BLaER1 (cell line): ENCODE data around the gene ANKRD33.

ENCODE experiments used
- H3K27ac ChIP-seq: shearing (Covaris generic); formaldehyde crosslinking; 2 replicates; pipeline ENCODE4 v1.8.1; 2022
- H3K27me3 ChIP-seq: shearing (Covaris generic); formaldehyde crosslinking; 2 replicates; pipeline ENCODE4 v1.8.1; 2022
- H3K36me3 ChIP-seq: shearing (Covaris generic); formaldehyde crosslinking; 2 replicates; pipeline ENCODE4 v1.8.1; 2022
- H3K4me1 ChIP-seq: shearing (Covaris generic); formaldehyde crosslinking; 2 replicates; pipeline ENCODE4 v1.8.1; 2022
- H3K4me2 ChIP-seq: shearing (Covaris generic); formaldehyde crosslinking; 2 replicates; pipeline ENCODE4 v1.8.1; 2022
- H3K4me3 ChIP-seq: shearing (Covaris generic); formaldehyde crosslinking; 2 replicates; pipeline ENCODE4 v1.8.1; 2022
- H3K9ac ChIP-seq: shearing (Covaris generic); formaldehyde crosslinking; 2 replicates; pipeline ENCODE4 v1.8.1; 2022
- H3K9me3 ChIP-seq: shearing (Covaris generic); formaldehyde crosslinking; 2 replicates; pipeline ENCODE4 v1.8.1; 2022
- H4K20me1 ChIP-seq: shearing (Covaris generic); formaldehyde crosslinking; 2 replicates; pipeline ENCODE4 v1.8.1; 2022
- Cebpa-rat ChIP-seq: shearing (Covaris generic); IDR thresholded peaks from 2 replicates; pipeline ENCODE4 v1.8.1; 2022

ANKRD33 gene

DNA sequence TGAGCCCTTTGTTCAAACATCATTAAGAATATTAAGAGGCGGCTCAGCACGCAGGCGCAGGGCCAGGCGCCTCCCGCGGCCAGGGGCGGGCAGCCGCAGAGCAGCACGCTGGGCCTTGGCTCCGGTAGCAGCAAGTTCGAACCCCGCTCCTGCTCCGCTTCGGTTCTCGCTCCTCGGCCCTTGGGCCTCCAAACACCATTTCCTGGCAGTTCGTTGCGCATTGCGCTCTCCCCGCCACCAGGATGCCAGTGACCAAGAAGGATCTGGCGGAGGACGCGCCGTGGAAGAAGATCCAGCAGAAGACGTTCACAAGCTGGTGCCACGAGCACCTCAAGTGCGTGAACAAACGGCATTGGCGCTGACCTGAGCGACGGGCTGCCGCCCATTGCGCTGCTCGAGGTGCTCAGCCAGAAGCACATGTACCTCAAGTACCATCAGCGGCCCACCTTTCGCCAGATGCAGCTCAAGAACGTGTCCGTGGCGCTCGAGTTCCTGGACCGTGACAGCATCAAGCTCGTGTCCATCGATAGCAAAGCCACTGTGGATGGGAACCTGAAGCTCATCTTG lies 12.5 kb downstream of the ANKRD33 start:
- Histone ChIP-seq H3K27ac (no peak overlapping the region), H4K20me1 (no peaks in the 10 kb centered on the region), H3K27me3 (no peaks in the 10 kb centered on the region; the same call in 1 of the 2 replicates), H3K9ac (no peak overlapping the region), H3K9me3 (no peaks in the 10 kb centered on the region), H3K4me1 (peaks cover 15% of the 10 kb centered on the region), H3K36me3 (no peaks in the 10 kb centered on the region), H3K4me3 (no peak overlapping the region), H3K4me2 (no peak overlapping the region)
- TF ChIP-seq Cebpa-rat: no peak

DNA sequence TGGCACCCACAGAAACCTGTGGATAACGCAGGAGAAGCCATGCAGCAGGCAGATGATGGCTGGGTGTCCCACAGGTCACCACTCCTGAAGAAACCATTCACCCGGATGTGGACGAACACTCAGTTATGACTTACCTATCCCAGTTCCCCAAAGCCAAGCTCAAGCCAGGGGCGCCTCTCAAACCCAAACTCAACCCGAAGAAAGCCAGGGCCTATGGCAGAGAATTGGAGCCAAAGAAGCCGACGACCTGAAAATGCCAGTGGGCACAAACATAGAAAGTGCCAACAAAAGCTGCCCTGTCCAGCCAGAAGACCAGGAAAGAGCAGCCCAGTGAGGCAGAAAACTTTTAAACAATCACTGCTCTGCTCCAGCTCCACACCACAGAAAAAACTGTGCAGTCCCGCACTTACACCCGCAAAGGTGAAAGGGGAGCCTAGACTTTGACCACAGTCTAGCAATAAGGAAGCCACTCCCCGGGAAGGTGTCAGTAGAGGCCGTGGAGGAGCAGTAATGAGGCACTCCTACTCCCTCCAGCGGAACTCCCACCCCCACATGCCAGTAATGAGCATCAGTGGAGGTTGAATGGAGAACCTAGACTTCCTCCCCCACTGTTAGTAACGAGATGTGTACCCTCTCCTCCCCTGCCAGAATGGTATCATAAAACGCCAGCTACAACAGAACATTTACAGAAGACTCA lies 13.4 kb downstream of the ANKRD33 start:
- Histone ChIP-seq H4K20me1 (no peaks in the 10 kb centered on the region), H3K4me1 (peaks cover 15% of the 10 kb centered on the region), H3K9me3 (no peaks in the 10 kb centered on the region), H3K27me3 (peaks cover 5% of the 10 kb centered on the region), H3K4me3 (no peak overlapping the region), H3K36me3 (no peaks in the 10 kb centered on the region), H3K4me2 (no peak overlapping the region), H3K27ac (no peak overlapping the region), H3K9ac (no peak overlapping the region)
- no peak for TF ChIP-seq Cebpa-rat

GRCh38 chr12:51901881-51902280 lies 14.0 kb downstream of the ANKRD33 start:
- TF ChIP-seq Cebpa-rat: no peak
- Histone ChIP-seq H3K4me1 (peaks cover 15% of the 10 kb centered on the region), H3K27me3 (peaks cover 11% of the 10 kb centered on the region), H4K20me1 (no peaks in the 10 kb centered on the region), H3K27ac (no peak overlapping the region), H3K9me3 (no peaks in the 10 kb centered on the region), H3K36me3 (no peaks in the 10 kb centered on the region), H3K4me3 (no peak overlapping the region), H3K9ac (no peak overlapping the region), H3K4me2 (no peak overlapping the region)

- no peak overlapping the region for H3K4me2 ChIP-seq
- no peaks in the 10 kb centered on the region for H4K20me1 ChIP-seq
- no peak overlapping the region for H3K4me3 ChIP-seq
- H3K36me3 ChIP-seq: no peaks in the 10 kb centered on the region
- H3K4me1 ChIP-seq: peaks cover 4% of the 10 kb centered on the region
- H3K27ac ChIP-seq: no peak overlapping the region
- no peak for TF ChIP-seq Cebpa-rat
- peaks cover 4% of the 10 kb centered on the region for H3K9me3 ChIP-seq
- H3K27me3 ChIP-seq: peaks cover 26% of the 10 kb centered on the region
- no peak overlapping the region for H3K9ac ChIP-seq
Observed at GRCh38 chr12:51904951-51905470, 17.1 kb downstream of the ANKRD33 start.

GRCh38 chr12:51905471-51906429 lies 17.8 kb downstream of the ANKRD33 start:
- Histone ChIP-seq H3K27ac (no peak overlapping the region), H3K27me3 (peaks cover 26% of the 10 kb centered on the region), H3K4me1 (peaks cover 11% of the 10 kb centered on the region), H3K9ac (no peak overlapping the region), H3K9me3 (peaks cover 4% of the 10 kb centered on the region), H3K4me3 (no peak overlapping the region), H3K4me2 (no peak overlapping the region), H4K20me1 (no peaks in the 10 kb centered on the region), H3K36me3 (no peaks in the 10 kb centered on the region)
- no peak for TF ChIP-seq Cebpa-rat

- no peak overlapping the region for H3K27ac ChIP-seq
- H4K20me1 ChIP-seq: no peaks in the 10 kb centered on the region
- H3K9ac ChIP-seq: no peak overlapping the region
- no peak overlapping the region for H3K4me3 ChIP-seq
- peaks cover 26% of the 10 kb centered on the region for H3K27me3 ChIP-seq
- H3K9me3 ChIP-seq: peaks cover 4% of the 10 kb centered on the region
- TF ChIP-seq Cebpa-rat: no peak
- no peaks in the 10 kb centered on the region for H3K36me3 ChIP-seq
- no peak overlapping the region for H3K4me2 ChIP-seq
- H3K4me1 ChIP-seq: peaks cover 19% of the 10 kb centered on the region
Observed at GRCh38 chr12:51906430-51907082, 18.7 kb downstream of the ANKRD33 start.

DNA sequence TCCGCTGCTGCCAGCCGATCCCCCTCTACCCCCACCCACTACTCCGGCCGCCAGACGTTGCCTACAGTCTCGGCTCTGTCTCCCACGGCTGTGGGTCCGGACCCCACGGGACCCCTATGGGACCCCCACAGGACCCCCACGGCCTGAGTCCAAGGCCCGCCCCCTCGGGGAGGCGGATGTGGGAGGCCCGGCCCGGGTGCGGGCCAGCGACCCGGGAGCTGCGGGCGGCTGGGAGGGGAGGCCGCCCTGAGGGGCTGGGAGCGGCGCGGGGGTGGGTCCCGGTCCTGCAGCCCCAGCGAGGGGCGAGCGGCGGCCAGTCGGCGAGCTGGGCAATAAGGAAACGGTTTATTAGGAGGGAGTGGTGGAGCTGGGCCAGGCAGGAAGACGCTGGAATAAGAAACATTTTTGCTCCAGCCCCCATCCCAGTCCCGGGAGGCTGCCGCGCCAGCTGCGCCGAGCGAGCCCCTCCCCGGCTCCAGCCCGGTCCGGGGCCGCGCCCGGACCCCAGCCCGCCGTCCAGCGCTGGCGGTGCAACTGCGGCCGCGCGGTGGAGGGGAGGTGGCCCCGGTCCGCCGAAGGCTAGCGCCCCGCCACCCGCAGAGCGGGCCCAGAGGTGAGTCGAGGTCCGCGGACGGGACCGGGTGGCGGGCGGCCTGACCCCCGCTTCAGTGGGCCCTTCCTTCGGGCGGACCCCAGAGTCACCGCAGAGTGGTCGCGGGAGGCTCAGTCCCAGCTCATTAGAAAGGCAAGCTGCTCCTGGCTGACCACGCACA lies 19.4 kb downstream of the ANKRD33 start, which contains the start of gene ACVRL1:
TSS of gene ACVRL1 (plus strand) at position 422 of the 773 bp plus-strand sequence. CDS start 4,971 bp downstream, outside the sequence.
- TF ChIP-seq Cebpa-rat: no peak
- Histone ChIP-seq H3K27me3 (peaks cover 26% of the 10 kb centered on the region), H3K4me2 (no peak within 1 kb of the TSS), H3K4me3 (no peak within 1 kb of the TSS), H3K27ac (no peak within 1 kb of the TSS), H4K20me1 (no peaks in the 10 kb centered on the region), H3K36me3 (no peaks in the 10 kb centered on the region), H3K9me3 (peaks cover 4% of the 10 kb centered on the region), H3K4me1 (peaks cover 26% of the 10 kb centered on the region), H3K9ac (no peak within 1 kb of the TSS)

DNA sequence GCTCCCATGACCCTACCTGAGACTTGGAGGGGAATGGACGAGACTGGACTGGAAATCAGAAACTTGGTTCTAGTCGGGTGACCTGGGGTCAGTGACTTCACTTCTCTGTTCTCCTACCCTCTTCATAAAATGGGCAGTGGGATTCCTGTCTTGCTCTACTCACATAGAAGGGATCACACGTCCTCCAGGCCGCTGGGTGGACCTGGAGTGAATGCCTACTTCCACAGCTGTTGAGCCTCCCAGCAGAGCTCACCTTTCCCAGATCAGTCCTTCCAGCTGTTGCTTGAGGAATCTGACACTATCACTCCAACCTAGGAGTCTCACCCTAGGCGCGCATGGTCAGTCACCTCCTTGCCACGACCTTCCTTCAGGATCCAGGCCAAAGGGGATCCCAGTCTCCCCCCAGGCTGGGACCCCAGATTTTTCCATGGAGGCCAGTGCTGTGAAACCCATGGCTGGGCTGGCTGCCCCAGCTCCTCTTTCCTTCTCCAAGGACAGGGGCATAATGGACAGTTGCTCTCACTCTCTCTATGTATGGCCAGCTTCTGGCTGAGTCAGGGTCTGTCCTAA lies 20.0 kb downstream of the ANKRD33 start:
- Histone ChIP-seq H4K20me1 (no peaks in the 10 kb centered on the region), H3K27ac (no peak overlapping the region), H3K4me3 (no peak overlapping the region), H3K4me1 (peaks cover 32% of the 10 kb centered on the region), H3K4me2 (no peak overlapping the region), H3K27me3 (peaks cover 26% of the 10 kb centered on the region), H3K9me3 (peaks cover 4% of the 10 kb centered on the region), H3K36me3 (no peaks in the 10 kb centered on the region), H3K9ac (no peak overlapping the region)
- no peak for TF ChIP-seq Cebpa-rat
